Fibroblast of lung (primary cell): ENCODE results near the gene PRDX3. TPM values are rescaled to one million over a fixed set of nuclear protein-coding genes. Genes with fewer than 3 reads are reported as not detected.

ENCODE experiments used
- DNase-seq, 2 donors: peaks; one replicate each; pipeline versions ENCODE4 v3.0.0 to v3.0.0-alpha.2; 2010; ENCODE audit warnings: low read depth in 2 of 2
- H2AFZ ChIP-seq: 2 replicates; pipeline ENCODE4 v1.5.1; 2012; ENCODE audit warnings: low read length, control low read depth, inconsistent platforms
- H3K27ac ChIP-seq: 2 replicates; pipeline ENCODE4 v1.5.1; 2011; ENCODE audit warnings: low read length, control low read depth; ENCODE audit not compliant: insufficient read depth
- H3K27me3 ChIP-seq: 2 replicates; pipeline ENCODE4 v1.5.1; 2011; ENCODE audit warnings: mild to moderate bottlenecking, low read length; ENCODE audit not compliant: control insufficient read depth, insufficient read depth
- H3K36me3 ChIP-seq: 2 replicates; pipeline ENCODE4 v1.5.1; 2011; ENCODE audit warnings: low read length; ENCODE audit not compliant: control insufficient read depth, insufficient read depth
- H3K4me1 ChIP-seq: 2 replicates; pipeline ENCODE4 v1.5.1; 2011; ENCODE audit warnings: low read length; ENCODE audit not compliant: control insufficient read depth, insufficient read depth; ENCODE audit errors: extremely low read depth
- H3K4me2 ChIP-seq: 2 replicates; pipeline ENCODE4 v1.5.1; 2011; ENCODE audit warnings: low read length, control low read depth; ENCODE audit not compliant: insufficient read depth; ENCODE audit errors: extremely low read depth
- H3K4me3 ChIP-seq, 4 experiments: fragments of 200-600 bp in 1 of 4; sonication (generic) in 1 of 4; replicated peaks in 1 of 4; 2 replicates each; pipeline ENCODE4 v1.5.1; 2011 to 2016; ENCODE audit warnings: low read length in 4 of 4, low read depth in 3 of 4, mild to moderate bottlenecking in 3 of 4, control low read depth in 2 of 4, inconsistent platforms in 1 of 4, mixed read lengths in 1 of 4; ENCODE audit not compliant: insufficient read depth in 1 of 4; ENCODE audit errors: control extremely low read depth in 1 of 4
- H3K79me2 ChIP-seq: 2 replicates; pipeline ENCODE4 v1.5.1; 2012; ENCODE audit warnings: mild to moderate bottlenecking, low read length, inconsistent platforms; ENCODE audit not compliant: control insufficient read depth, insufficient read depth
- H3K9ac ChIP-seq: 2 replicates; pipeline ENCODE4 v1.5.1; 2011; ENCODE audit warnings: mild to moderate bottlenecking, low read length, control low read depth; ENCODE audit not compliant: insufficient read depth
- H3K9me3 ChIP-seq: 2 replicates; pipeline ENCODE4 v1.5.1; 2012; ENCODE audit warnings: low read depth, low read length; ENCODE audit not compliant: control insufficient read depth, insufficient read depth
- H4K20me1 ChIP-seq: 2 replicates; pipeline ENCODE4 v1.5.1; 2011; ENCODE audit warnings: low read length; ENCODE audit not compliant: control insufficient read depth, insufficient read depth; ENCODE audit errors: extremely low read depth
- EZH2 ChIP-seq: IDR thresholded peaks from 2 replicates; pipeline ENCODE4 v1.5.1; 2012; ENCODE audit warnings: low read length, control low read depth, mild to moderate bottlenecking; ENCODE audit errors: missing control alignments
- polyA plus RNA-seq, 2 donors: library from polyadenylated mRNA; depleted of rRNA in 1 of 2; stranded (reverse) in 1 of 2; unstranded in 1 of 2; fragments of >200 nt; gene quantifications; 2 replicates each; pipeline ENCODE4 v1.2.1, GENCODE V29; 2011 to 2012; ENCODE audit warnings: missing spikeins in 1 of 2
- total RNA-seq: library from RNA; depleted of rRNA; stranded (reverse); fragments of >200 nt; gene quantifications from 2 replicates; pipeline ENCODE4 v1.2.1, GENCODE V29; 2014
- TF ChIP-seq, protein P1 (sequence below), 2 donors: IDR thresholded peaks in 1 of 2; conservative IDR thresholded peaks in 1 of 2; 1 replicate in 1 of 2; 2 replicates in 1 of 2; pipeline ENCODE4 v1.5.1; 2011 to 2012; ENCODE audit warnings: low read length in 2 of 2, control low read depth in 1 of 2, inconsistent platforms in 1 of 2, low read depth in 1 of 2, mild to moderate bottlenecking in 1 of 2

The PRDX3 gene
- total and polyA plus RNA-seq, 2 donors (not counting 1 experiment from before 2014, with no cell fraction given) = 287 to 303 TPM

- Histone ChIP-seq H3K4me3 (no peak overlapping the region), H3K79me2 (no peaks in the 10 kb centered on the region), H3K4me2 (no peak overlapping the region), H4K20me1 (no peaks in the 10 kb centered on the region), H3K27ac (no peak overlapping the region), H3K4me1 (no peaks in the 10 kb centered on the region), H3K27me3 (no peaks in the 10 kb centered on the region), H3K9me3 (no peaks in the 10 kb centered on the region), H3K9ac (no peak overlapping the region), H2AFZ (no peak overlapping the region), H3K36me3 (peaks cover 3% of the 10 kb centered on the region)
- no peak for TF ChIP-seq EZH2
- TF ChIP-seq, protein P1, sequence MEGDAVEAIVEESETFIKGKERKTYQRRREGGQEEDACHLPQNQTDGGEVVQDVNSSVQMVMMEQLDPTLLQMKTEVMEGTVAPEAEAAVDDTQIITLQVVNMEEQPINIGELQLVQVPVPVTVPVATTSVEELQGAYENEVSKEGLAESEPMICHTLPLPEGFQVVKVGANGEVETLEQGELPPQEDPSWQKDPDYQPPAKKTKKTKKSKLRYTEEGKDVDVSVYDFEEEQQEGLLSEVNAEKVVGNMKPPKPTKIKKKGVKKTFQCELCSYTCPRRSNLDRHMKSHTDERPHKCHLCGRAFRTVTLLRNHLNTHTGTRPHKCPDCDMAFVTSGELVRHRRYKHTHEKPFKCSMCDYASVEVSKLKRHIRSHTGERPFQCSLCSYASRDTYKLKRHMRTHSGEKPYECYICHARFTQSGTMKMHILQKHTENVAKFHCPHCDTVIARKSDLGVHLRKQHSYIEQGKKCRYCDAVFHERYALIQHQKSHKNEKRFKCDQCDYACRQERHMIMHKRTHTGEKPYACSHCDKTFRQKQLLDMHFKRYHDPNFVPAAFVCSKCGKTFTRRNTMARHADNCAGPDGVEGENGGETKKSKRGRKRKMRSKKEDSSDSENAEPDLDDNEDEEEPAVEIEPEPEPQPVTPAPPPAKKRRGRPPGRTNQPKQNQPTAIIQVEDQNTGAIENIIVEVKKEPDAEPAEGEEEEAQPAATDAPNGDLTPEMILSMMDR (conservative IDR thresholded peaks at IDR 0.05 in 1 of 2, IDR thresholded peaks at IDR 0.05 in 1 of 2; ENCODE audit: low read depth in 1 of 2, low read length in 2 of 2) = no peak
- DNase-seq = no peak
Observed at GRCh38 chr10:119149157-119149556, 29.5 kb downstream of the PRDX3 start.

DNA sequence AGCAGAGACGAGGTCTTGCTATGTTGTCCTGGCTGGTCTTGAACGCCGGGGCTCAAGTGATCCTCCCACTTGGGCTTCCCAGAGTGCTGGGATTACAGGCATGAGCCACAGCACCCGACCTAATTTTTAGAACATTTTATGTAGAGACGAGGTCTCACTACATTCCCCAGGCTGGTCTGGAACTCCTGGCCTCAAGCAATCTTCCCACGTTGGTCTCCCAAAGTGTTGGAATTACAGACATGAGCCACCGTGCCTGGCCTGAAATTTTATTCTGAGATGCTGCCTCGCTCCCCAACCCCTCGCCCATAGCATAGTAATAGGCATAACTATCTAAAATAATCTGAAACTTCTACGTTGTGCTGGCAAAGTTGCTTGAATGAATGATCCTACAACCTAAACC lies 35.0 kb downstream of the PRDX3 start:
- no peaks in the 10 kb centered on the region for H4K20me1 ChIP-seq
- no peaks in the 10 kb centered on the region for H3K79me2 ChIP-seq
- DNase-seq = no peak
- H3K36me3 ChIP-seq = peaks cover 4% of the 10 kb centered on the region
- H3K9ac ChIP-seq = no peak overlapping the region
- H3K9me3 ChIP-seq = no peaks in the 10 kb centered on the region
- no peak overlapping the region for H3K27ac ChIP-seq
- no peaks in the 10 kb centered on the region for H3K4me1 ChIP-seq
- H3K4me2 ChIP-seq = no peak overlapping the region
- H3K27me3 ChIP-seq = no peaks in the 10 kb centered on the region
- TF ChIP-seq, protein P1 (conservative IDR thresholded peaks at IDR 0.05 in 1 of 2, IDR thresholded peaks at IDR 0.05 in 1 of 2; ENCODE audit: low read depth in 1 of 2, low read length in 2 of 2) = no peak
- TF ChIP-seq EZH2 = no peak
- H2AFZ ChIP-seq = no peak overlapping the region
- no peak overlapping the region for H3K4me3 ChIP-seq

GRCh38 chr10:119140603-119141245 lies 37.9 kb downstream of the PRDX3 start:
- TF ChIP-seq EZH2 = no peak
- TF ChIP-seq, protein P1 (conservative IDR thresholded peaks at IDR 0.05 in 1 of 2, IDR thresholded peaks at IDR 0.05 in 1 of 2; ENCODE audit: low read depth in 1 of 2, low read length in 2 of 2) = no peak
- DNase-seq = no peak
- Histone ChIP-seq H3K36me3 (peaks cover 2% of the 10 kb centered on the region), H3K27ac (no peak overlapping the region), H3K4me3 (no peak overlapping the region), H3K9ac (no peak overlapping the region), H3K27me3 (no peaks in the 10 kb centered on the region), H4K20me1 (no peaks in the 10 kb centered on the region), H3K4me1 (peaks cover 2% of the 10 kb centered on the region), H3K79me2 (no peaks in the 10 kb centered on the region), H3K9me3 (no peaks in the 10 kb centered on the region), H3K4me2 (no peak overlapping the region), H2AFZ (no peak overlapping the region)
